Parathyroid adenoma (tissue), 2 donors: Measurements from ENCODE around the gene CCT6B.

Source experiments
- H2AFZ ChIP-seq: fragments of 300-600 bp; sonication (generic); one replicate; pipeline ENCODE4 v1.7.0; 2017; ENCODE audit warnings: antibody characterized with exemption, mild to moderate bottlenecking
- H3K27ac ChIP-seq: fragments of 300-600 bp; sonication (generic); one replicate; pipeline ENCODE4 v1.7.0; 2017
- H3K27me3 ChIP-seq: fragments of 300-600 bp; sonication (generic); one replicate; pipeline ENCODE4 v1.7.0; 2017; ENCODE audit warnings: low read length; ENCODE audit not compliant: control insufficient read depth, insufficient read depth
- H3K36me3 ChIP-seq: fragments of 300-600 bp; sonication (generic); one replicate; pipeline ENCODE4 v1.7.0; 2017; ENCODE audit warnings: low read length; ENCODE audit not compliant: control insufficient read depth, insufficient read depth
- H3K4me1 ChIP-seq: fragments of 300-600 bp; sonication (generic); one replicate; pipeline ENCODE4 v1.7.0; 2017; ENCODE audit warnings: control low read depth
- H3K4me2 ChIP-seq: fragments of 300-600 bp; sonication (generic); one replicate; pipeline ENCODE4 v1.7.0; 2017; ENCODE audit warnings: low read length
- H3K4me3 ChIP-seq: fragments of 300-600 bp; sonication (generic); one replicate; pipeline ENCODE4 v1.7.0; 2017; ENCODE audit warnings: low read depth, low read length
- H3K79me2 ChIP-seq: fragments of 300-600 bp; sonication (generic); one replicate; pipeline ENCODE4 v1.7.0; 2017; ENCODE audit warnings: control low read depth
- H3K9ac ChIP-seq: fragments of 300-600 bp; sonication (generic); one replicate; pipeline ENCODE4 v1.7.0; 2017; ENCODE audit warnings: mild to moderate bottlenecking
- H3K9me3 ChIP-seq: fragments of 300-600 bp; sonication (generic); one replicate; pipeline ENCODE4 v1.7.0; 2017; ENCODE audit warnings: low read length; ENCODE audit not compliant: control insufficient read depth
- TF ChIP-seq, protein P1 (sequence below): fragments of 300-600 bp; sonication (generic); IDR thresholded peaks from one replicate; pipeline ENCODE4 v1.7.0; 2017; ENCODE audit warnings: antibody characterized with exemption, mild to moderate bottlenecking
- donor health status: primary hyperparathyroidism.

CCT6B gene

DNA sequence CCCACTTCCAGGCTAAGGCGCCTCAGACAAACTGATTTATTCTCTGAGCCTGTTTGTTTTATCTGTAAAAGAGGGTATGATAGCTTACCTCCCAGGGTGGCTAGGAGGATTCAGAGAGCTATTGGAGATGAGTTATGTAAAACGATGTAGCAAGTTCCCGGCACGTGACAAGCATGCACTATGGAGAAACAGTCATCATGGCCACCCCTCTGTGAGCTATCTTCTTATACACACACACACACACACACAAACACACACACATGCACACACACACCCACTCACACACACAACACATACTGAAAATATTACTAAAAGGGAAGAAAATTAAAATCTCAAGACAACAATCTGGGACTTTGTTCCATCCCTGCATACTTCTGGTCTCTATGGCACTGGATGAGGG is 66.3 kb downstream of the CCT6B start:
- Histone ChIP-seq H3K4me3 (no peak overlapping the region), H2AFZ (no peak overlapping the region), H3K9ac (no peak overlapping the region), H3K79me2 (no peaks in the 10 kb centered on the region), H3K4me2 (no peak overlapping the region), H3K4me1 (no peaks in the 10 kb centered on the region), H3K36me3 (no peaks in the 10 kb centered on the region), H3K27ac (no peak overlapping the region), H3K9me3 (no peaks in the 10 kb centered on the region), H3K27me3 (no peaks in the 10 kb centered on the region)
- TF ChIP-seq, protein P1, sequence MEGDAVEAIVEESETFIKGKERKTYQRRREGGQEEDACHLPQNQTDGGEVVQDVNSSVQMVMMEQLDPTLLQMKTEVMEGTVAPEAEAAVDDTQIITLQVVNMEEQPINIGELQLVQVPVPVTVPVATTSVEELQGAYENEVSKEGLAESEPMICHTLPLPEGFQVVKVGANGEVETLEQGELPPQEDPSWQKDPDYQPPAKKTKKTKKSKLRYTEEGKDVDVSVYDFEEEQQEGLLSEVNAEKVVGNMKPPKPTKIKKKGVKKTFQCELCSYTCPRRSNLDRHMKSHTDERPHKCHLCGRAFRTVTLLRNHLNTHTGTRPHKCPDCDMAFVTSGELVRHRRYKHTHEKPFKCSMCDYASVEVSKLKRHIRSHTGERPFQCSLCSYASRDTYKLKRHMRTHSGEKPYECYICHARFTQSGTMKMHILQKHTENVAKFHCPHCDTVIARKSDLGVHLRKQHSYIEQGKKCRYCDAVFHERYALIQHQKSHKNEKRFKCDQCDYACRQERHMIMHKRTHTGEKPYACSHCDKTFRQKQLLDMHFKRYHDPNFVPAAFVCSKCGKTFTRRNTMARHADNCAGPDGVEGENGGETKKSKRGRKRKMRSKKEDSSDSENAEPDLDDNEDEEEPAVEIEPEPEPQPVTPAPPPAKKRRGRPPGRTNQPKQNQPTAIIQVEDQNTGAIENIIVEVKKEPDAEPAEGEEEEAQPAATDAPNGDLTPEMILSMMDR, result no peak

DNA sequence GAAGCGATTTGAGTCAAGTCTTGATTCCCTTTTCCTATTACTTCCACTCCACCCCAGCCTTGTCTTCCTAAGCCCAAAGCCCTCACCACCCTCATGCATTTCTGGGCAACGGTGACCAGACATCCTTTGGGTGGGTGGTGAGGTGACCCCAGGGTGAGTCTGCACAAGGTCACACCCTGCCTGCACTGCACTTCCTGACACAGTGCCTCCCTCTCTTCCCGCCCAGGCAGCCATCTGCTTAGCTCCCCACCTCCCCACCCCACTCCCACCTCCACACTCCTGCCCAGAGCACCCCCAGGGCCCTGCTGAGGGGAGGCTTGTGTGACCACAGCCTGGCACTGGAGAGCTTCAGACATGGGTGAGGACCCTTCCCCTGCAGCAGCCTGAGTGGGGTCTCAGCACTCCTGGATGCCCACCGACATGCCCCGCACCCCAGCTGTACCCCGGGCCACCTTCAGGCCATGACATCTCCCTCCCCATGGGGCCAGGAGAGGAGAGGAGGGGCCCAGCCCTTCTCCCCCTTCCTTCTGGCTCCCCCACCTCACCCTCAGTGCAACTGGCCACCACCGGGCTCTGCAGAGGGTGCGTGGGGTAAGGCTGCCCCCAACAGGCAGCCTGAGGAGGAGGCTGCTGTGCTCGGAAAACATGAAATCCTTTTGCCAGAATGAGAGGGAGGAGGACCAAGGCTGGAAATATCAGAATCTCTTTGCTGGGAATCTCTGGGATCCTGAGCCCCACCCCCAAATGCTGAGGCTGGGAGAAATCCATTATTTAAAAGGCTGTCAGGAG is 68.6 kb downstream of the CCT6B start:
- Histone ChIP-seq H3K4me2 (no peak overlapping the region), H3K27ac (no peak overlapping the region), H3K4me1 (no peaks in the 10 kb centered on the region), H3K9ac (no peak overlapping the region), H3K36me3 (no peaks in the 10 kb centered on the region), H3K9me3 (no peaks in the 10 kb centered on the region), H2AFZ (no peak overlapping the region), H3K27me3 (no peaks in the 10 kb centered on the region), H3K4me3 (no peak overlapping the region), H3K79me2 (no peaks in the 10 kb centered on the region)
- TF ChIP-seq, protein P1, result peak; percentile 20

DNA sequence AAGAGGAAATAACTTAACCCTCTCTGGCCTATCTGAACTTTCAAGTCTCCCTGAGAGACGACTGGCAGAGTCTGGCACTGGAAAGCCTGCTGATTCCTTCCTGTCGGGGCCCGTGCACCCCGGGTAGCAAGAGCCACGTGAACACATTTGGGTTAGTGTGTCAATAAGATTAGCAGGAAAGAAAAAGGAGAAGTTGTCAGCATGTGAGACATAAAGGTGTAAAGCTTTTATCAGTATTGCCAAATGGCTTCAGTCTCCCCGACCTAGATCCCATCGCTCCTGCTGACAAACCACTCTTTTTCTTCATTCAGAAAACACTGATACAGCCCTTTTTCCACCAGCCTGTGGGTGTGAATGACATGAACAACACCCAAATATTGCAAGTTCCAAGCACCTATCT is 74.4 kb downstream of the CCT6B start:
- no peak overlapping the region for H3K27ac ChIP-seq
- no peaks in the 10 kb centered on the region for H3K27me3 ChIP-seq
- H2AFZ ChIP-seq, result no peak overlapping the region
- H3K9ac ChIP-seq, result no peak overlapping the region
- no peaks in the 10 kb centered on the region for H3K79me2 ChIP-seq
- no peak overlapping the region for H3K4me3 ChIP-seq
- no peaks in the 10 kb centered on the region for H3K9me3 ChIP-seq
- H3K36me3 ChIP-seq, result no peaks in the 10 kb centered on the region
- H3K4me2 ChIP-seq, result no peak overlapping the region
- H3K4me1 ChIP-seq, result no peaks in the 10 kb centered on the region
- TF ChIP-seq, protein P1, result no peak

DNA sequence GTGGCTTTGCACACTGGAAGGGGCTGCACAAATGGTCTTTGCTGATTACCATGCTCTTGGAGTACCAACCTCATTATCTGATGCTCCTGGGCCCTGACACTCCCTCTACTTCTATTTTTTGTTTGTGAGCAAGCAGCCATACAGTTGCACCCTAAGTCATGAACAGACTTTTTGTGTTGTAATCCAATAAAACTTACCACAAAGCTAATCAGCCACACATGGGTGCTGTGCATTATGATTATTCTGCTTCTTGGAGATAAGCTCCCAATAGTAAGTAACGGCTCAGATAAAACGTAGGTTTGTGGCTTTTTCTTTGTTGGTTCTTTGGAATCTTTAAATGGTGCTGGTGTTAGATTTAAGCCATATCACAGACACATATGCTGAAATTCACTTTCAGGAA is 76.2 kb downstream of the CCT6B start:
- no peaks in the 10 kb centered on the region for H3K4me1 ChIP-seq
- H3K9ac ChIP-seq, result no peak overlapping the region
- H3K4me3 ChIP-seq, result no peak overlapping the region
- no peaks in the 10 kb centered on the region for H3K36me3 ChIP-seq
- no peaks in the 10 kb centered on the region for H3K27me3 ChIP-seq
- no peak overlapping the region for H3K4me2 ChIP-seq
- H3K9me3 ChIP-seq, result no peaks in the 10 kb centered on the region
- no peak overlapping the region for H2AFZ ChIP-seq
- TF ChIP-seq, protein P1, result no peak
- no peaks in the 10 kb centered on the region for H3K79me2 ChIP-seq
- H3K27ac ChIP-seq, result no peak overlapping the region

DNA sequence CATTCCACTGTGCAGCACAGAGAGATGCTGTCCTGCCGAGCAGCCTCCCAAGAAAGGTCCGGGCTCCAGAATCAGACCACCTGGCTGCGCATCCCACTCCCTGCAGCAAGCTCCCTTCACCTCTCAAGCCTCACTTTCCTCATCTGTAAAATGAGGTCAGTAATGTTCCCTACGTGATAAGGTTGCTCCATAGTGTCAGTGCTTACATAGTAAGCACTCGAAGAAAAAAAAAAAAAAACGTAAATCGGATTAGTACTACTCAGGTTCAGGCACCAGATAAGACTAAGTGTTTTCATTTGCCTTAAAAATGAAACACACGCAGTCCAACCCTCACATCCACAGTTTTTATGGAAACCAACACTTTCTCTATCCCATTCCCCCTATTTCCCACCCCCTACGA is 76.7 kb downstream of the CCT6B start:
- Histone ChIP-seq H3K4me1 (no peaks in the 10 kb centered on the region), H3K79me2 (no peaks in the 10 kb centered on the region), H3K9ac (no peak overlapping the region), H3K36me3 (no peaks in the 10 kb centered on the region), H3K9me3 (no peaks in the 10 kb centered on the region), H3K27ac (no peak overlapping the region), H3K4me3 (no peak overlapping the region), H3K27me3 (no peaks in the 10 kb centered on the region), H2AFZ (no peak overlapping the region), H3K4me2 (no peak overlapping the region)
- TF ChIP-seq, protein P1, result no peak
